GM20431 (cell line): ENCODE data around the gene MMP21.

Source experiments
- in situ Hi-C: fragments of 300-500 bp; cut with MseI, MboI; formaldehyde crosslinking; loops from one replicate; pipeline ENCODE4 v1.15.0; 2020; ENCODE audit warnings: low sequenced_read_pairs; ENCODE audit not compliant: unreplicated experiment

MMP21 gene

DNA sequence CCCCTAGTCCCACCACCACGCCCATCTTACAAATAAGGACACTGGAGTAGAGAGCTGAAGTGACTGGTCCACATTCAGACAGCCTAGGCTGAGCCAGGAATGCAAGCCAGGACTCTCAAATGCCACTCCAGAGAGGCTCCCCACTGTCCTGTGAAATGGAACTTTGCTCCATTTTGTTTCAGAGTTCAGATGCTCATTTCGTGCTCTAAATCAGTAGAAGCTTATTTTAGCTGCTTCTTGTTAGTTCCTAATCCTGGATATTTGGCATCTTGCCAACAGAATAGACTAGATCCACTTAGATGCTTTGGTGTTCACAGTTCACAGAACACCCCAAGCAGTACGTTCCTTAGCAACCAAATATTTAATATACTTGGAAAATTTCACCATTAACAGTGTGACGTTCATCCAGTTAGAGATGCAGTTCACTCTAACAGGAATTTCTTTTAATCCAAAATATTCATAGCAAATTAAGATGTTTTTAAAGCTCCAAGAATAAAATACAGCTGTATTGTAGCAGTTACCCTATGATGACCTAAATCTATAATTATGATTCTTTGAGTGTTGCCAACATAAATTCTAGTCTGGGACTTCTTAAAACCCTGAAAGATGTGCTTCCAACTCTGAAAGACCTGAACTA is 7.3 kb downstream of the MMP21 start:
- in situ Hi-C loops, result no loop called here

DNA sequence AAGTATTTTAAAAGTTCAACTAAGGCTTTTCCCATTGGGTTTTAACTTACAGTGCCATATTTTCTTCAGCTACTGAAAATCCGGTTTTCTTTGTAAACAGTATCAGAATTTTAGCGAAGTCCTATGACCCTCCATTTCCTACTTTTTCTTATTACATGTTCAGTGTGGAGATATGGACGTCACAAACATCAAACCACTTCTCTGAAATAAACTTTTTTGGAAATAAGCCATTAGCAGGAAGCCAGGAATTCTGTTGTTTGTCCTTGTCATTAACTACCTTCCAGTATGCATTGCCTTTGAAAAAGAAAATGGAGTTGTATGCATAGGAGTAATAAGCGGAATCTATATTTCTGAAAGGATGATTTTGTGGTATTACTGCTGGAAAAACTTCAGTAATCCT is 9.1 kb downstream of the MMP21 start:
- in situ Hi-C loops, result no loop called here

DNA sequence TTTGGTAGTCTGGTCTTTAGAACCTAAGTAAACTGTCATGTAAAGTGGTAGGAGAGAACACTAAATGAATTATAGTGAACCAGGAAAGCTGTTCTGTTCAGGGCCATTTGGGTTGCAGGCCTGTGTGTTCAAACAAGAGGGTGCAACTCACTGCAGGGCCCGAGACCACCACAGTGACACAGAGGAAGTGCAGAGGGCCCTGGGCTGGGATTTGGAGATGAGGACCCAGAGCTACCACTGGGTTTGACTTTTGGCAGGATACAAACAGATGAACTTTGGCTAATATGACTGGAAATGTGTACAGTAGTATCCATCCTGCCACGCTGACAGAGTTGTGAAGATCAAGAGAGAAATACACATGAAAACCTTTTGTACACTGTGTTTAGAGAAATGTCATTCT is 9.8 kb downstream of the MMP21 start:
- in situ Hi-C loops, result no loop called here

DNA sequence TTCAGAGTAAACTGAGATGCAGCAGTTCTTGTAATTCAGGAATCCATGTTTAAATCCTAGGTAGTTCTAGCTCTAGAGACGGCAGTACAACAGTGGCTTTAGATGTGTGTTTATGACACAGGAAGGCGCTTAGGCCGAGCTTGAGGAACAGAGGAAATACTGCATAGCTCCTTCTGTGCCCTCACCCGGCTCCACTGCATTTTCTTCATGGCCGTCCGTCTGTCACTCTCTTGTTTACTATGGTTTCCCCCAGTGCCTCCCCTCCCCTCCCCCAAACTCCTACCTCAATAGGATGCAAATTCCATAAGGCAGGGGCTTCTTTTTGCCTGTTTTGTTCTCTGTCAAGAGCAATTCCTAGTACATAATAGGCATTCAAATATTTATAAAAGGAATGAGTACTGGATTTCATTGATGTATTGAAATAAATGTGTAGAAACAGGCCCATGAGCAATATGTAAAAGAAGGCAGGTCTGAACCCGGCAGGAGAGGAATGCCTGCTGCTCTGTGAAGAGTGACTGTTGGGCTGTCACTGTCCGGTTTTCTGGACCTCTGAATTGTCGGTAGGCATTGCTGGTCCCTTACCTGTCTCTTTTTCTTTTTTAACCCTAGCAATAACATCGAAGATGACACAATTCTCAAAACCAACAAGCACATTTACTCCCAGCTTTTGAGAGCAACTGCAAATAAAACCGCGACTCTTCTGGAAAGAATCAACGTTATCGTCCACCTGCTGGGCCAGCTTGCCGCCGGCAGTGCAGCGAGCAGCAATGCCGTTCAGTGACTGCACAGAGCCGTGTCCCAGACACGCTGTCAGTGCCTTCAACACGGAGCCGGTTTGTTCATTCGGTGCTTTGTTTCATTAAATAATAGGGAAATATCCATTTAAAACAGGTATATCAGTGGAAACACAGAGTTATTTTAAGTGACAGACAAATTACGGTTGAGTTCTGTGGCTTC is 12.7 kb downstream of the MMP21 start:
- in situ Hi-C loops, result no loop called here

DNA sequence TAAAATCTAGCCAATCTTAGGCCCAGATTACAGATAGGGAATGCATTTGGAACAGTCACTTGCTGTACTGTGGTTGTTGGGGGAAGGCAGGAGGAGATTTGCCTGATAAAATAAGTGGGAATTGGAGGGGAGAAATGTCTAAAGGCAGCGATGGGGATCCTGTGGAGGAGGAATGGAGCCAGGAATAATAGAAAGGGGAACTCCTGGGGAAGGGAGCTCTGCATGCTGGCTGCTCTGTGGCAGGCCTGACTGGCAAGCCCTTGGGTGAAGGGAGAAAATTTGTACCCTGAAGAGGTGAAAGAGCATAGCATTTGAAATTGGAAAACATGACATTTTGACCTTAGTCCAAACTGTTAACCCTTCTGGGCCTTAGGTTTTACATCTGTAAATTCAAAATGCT is 13.7 kb downstream of the MMP21 start:
- in situ Hi-C loops, result no loop called here

DNA sequence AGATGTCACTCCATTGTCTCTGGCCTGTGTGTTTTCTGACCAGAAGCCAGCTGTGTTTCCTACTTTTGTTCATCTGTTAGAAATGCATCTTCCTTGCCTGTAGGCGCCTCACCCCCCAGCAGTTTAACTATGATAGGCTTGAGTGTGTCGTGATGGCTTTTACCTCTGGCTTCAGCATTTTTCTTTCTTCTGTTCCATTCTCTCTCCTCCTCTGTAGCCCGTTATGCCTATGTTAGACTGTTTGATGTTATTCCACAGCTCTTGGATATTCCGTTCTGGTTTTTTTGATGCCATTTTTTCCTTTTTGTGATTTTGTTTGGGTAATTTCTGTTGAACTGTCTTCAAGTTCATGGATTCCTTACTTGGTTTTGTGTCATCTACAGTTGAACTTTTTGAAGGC is 17.9 kb downstream of the MMP21 start:
- in situ Hi-C loops, result no loop called here

DNA sequence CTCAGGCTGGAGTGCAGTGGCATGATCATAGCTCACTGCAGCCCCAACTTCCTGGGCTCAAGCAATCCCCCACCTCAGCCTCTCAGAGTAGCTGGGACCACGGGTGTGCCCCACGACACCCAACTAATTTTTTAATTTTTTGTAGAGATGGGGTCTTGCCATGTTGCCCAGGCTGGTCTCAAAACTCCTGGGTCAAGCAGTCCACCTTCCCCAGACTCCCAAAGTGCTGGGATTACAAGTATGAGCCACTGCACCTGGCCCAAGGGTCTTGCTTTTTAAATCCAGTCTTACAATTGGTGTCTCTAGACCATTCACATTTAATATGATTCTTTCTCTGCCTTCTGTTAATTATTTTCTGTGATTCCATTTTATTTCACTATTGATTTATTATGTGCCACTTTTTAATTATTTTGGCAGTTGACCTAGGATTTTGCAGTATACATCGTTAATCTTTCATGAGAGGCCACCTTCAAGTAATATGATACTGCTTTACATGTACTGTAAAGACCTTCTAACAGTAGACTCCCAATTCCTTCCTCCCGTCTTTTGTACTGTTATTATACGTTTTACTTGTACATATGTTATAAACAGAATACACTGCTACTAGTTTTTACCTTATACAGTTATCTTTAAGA is 18.7 kb downstream of the MMP21 start:
- in situ Hi-C loops, result no loop called here

DNA sequence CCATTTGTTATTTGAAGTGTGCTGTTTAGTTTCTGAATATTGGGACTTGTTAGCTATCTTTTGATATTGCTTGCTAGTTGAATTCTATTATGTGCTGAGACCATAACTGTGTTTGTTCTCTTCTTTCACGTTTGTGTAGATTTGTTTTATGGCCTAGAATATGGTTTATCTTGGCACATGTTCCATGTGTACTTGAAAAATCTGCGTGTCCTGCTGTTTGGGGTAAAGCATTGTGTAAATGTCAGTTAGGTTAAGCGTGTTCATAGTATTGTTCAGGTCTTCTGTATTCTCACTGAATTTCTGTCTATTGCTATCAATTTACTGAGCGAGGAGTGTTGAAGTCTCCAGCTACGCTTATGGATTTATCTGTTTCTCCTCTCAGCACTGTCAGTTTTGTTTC is 19.4 kb downstream of the MMP21 start:
- in situ Hi-C loops, result no loop called here

DNA sequence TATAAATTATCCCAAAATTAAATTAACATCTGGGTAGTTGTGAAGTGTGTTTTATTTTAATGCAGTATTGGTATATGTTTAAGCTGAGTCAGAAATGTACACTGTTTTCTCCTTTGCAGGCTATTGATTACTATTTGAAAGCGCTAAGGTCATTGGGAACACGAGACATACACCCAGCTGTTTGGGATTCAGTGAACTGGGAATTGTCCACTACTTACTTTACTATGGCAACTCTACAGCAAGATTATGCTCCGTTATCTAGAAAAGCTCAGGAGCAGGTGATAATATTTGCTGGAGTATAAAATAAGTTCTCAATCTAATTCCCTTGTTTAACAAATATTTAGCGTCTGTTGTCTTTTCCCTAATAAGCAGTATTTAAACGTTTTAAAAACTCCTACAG is 28.2 kb downstream of the MMP21 start:
- in situ Hi-C loops, result no loop called here

DNA sequence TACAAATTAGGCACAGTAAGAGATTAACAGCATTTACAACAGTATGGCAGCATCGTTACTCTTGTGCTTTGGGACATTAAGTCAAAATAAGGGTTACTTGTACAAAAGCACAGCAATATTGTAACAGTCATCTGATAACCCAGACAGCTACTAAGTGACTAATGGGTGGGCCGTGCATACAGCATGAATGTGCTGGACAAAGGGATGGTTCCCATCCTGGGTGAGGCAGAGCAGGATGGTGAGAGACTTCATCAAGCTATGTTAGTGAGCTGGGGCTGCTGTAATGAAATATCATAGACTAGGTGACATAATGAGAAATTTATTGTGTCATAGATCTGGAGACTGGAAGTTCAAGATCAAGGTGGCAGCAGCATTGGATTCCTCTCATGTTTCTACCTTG is 30.7 kb downstream of the MMP21 start:
- in situ Hi-C loops, result no loop called here

DNA sequence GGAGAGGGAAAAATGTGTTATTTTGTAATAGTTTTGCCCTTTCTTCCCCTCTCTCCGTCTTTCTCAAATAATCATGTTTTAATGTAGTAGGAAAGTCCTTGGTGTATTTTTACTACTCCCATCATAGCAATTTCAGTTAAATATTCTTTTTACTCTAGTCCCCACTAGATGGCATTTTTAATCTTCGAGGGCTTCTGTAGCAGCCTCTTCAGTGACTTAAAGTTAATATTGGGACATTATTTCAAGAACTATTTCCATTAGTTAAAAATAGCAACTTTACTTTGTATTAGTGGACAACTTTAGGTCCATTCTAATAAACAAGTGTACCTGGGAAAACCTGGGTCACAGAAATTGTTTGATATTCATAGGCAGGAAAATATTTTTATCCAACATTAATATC is 33.2 kb downstream of the MMP21 start:
- in situ Hi-C loops, result no loop called here

DNA sequence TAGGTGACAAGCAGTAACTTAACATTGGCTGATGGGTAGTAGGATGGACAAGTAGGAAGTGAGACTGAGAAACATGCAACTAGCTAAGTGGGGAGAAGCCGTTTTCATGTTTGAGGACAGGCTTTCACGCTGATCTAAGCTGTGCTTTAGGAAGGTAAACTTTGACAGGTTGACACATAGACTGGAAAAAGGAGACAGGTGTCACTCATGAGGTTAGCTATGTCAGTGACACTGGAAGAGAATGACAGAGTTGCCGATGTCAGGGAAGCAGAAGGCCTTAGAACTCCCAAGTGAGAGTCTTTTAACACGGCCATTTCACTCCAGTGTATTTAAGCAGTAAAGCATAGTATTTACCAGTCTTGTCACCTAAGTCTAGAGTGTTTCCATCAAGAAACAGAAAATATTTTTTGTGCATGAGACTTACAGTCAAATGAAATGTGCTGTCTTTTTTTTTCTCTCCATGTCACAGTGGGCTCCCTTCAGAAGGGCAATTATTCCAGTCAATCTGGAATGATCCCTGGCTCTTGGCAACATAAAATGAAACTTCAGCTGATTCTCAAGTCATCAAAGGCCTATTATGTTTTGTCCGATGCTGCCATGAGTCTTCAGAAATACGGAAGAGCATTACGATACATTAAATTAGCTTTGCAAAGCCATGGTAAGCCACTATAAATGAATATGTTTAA is 35.5 kb downstream of the MMP21 start:
- in situ Hi-C loops, result no loop called here

DNA sequence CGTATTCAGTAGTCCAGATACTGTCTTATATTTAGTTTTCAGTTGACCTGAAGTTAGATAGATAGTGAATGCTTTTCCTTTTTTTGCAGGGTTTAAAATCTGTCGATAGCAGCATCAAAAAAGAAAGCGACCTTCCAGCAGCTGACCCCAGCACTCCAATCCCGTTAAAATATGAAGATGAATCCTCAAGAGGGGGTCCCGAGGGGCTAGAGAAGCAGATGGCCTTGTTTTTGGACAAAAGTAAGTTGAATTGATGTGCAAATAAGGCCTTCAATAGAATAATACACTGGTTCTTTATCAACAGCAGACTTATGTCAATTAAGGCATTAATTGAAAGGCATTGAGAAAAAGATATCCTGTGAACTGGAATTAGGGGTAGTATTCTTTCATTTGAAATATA is 37.4 kb downstream of the MMP21 start:
- in situ Hi-C loops, result no loop called here

DNA sequence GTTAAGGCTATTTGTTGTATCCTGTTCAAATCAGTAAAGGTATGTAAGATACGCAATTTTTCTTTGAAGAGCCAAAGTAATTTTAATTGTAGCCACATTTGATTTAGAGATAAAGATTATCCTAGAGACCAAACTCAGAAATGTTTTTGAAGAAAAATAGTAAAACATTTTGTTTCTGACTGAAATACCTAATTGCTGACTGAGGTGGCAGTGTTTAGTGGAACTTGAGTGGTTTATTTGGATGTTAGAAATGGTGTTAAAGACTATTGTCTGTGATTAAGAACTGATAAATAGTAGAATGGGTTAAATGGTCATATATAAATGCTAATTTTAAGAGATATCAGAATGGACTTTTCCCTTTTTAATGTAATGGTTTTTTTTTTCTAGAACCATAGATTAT is 40.8 kb downstream of the MMP21 start:
- in situ Hi-C loops, result no loop called here

DNA sequence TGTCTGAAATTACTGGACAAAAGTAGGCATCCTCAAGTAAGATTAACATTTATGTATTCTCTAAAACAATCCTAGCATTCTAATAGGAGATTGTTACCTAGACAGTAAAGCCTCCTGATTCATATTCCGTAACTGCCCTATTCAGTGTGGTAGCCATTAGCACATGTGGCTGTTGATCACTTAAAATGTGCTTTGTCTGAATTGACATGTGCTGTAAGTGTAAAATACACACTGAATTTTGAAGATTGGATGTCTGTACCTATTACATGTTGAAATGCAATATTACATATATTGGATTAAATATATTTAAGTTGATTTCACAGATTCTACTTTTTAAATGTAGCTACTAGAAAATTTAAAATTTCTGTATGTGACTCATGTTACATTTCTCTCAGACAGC is 41.5 kb downstream of the MMP21 start:
- in situ Hi-C loops, result no loop called here

DNA sequence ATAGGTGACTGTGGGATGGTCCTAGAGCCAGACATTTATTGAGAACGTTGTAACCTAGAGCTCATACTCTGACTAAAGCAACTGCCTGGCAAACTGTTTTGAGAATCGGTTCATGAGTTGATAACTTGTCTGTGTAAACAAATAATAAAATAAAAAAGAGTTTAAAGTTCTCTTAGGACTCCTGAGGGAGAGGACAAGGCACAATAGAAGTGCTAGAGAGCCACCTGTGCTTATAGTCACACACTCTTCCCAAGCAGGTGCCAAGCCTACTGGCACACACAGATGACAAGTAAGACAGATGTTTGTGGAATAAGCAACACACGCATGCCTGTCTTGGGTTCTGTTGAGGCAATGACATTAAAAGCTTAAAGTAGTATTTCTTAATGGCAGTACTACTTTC is 48.2 kb downstream of the MMP21 start:
- in situ Hi-C loops, result no loop called here

DNA sequence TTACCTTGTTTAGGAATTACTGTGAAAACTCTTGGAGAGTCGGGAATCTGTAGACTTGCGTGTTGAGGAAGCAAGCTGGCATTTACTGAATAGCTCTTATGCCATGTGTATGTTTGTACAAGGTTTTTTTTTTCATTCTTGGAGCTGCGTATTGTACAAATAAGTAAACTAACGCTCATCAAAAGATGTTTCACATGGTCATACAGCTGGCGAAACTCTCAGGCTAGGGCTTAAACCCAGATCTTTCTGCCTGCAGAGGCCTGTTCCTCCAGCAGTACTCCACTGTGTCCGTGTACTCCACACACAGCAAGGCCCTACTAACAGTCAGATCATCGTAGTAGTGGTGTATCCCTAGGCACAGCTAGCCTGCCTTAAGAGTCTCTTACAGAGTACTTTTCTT is 48.7 kb downstream of the MMP21 start:
- in situ Hi-C loops, result no loop called here

DNA sequence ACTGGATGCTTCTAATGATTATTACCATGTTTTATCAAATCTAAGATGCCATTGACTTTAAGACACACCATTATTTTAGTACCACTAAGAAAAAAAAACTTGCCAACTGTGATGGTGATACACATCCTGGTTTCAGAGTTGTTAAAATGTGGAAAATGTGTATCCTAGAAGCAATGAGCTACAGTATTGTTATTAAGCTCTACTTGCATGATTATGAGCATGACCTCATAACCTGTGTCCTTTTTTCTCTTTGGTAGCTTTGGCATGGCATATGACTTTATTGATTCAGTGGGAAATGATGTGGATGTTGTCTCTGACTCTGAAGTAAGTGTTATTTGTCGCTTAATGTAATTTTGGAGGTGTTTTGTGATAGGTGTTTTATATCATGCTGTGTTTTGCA is 52.8 kb downstream of the MMP21 start:
- in situ Hi-C loops, result no loop called here

DNA sequence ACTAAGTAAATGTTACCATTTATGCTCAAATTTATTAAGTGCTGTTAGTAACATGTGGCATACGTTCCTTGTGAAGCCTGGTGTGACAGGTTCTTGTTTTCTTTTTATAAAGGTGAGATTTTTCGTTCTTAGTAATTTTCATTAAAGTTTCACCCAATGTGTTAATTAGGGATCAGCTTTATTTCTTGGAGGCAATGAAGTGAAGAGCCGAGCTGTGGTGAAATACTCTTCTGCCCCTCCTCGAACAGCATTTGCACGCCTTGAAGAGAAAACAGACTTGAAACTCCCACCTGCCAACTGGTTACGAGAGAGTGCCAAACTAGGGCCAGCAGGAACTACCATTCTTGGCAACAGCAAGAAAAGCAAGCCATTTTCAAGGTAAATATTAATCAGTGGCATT is 54.6 kb downstream of the MMP21 start:
- in situ Hi-C loops, result no loop called here

DNA sequence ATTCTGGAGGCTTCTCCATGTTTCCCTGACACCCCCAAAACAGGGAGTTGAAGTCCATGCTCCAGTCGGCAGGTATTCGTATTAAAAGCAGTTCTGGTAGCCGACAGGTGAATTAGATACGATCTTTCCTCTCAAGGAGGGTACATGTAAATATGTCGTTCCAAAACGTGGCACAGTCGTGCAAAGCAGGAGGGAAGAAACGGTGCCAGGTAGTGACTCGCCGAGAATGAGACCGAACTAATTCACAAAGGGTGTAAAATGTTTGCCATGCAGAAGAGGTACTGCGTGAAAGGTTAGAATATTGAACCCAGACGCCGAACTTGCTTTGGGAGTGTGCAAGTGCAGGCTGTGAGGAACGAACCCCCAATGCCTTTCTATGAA is 55.6 kb downstream of the MMP21 start:
- in situ Hi-C loops, result no loop called here
